Upper lobe of left lung (tissue), 4 donors: ENCODE data around the gene SORBS2.

Source experiments
- CTCF ChIP-seq, 6 experiments: fragments of 450-650 bp in 4 of 6; fragments of 200-600 bp in 2 of 6; sonication (generic) in 2 of 6; IDR thresholded peaks; one replicate each; pipeline ENCODE4 v1.5.1; 2016 to 2019; ENCODE audit warnings: antibody characterized with exemption in 6 of 6
- EP300 ChIP-seq, 4 donors: sonication (generic); formaldehyde crosslinking; IDR thresholded peaks; one replicate each; pipeline ENCODE4 v1.5.1; 2017; ENCODE audit warnings: antibody characterized with exemption in 4 of 4, control low read depth in 2 of 4
- POLR2A ChIP-seq, 4 donors: fragments of 450-650 bp; IDR thresholded peaks; one replicate each; pipeline ENCODE4 v1.5.1; 2016 to 2017; ENCODE audit warnings: antibody characterized with exemption in 4 of 4, mild to moderate bottlenecking in 2 of 4
- POLR2AphosphoS5 ChIP-seq, 2 donors: sonication (generic); formaldehyde crosslinking; IDR thresholded peaks; one replicate each; pipeline ENCODE4 v1.5.1; 2017; ENCODE audit warnings: antibody characterized with exemption in 2 of 2

GRCh38 chr4:185576962-185577950 lies 234.7 kb downstream of the SORBS2 start:
- no peak for TF ChIP-seq EP300 (IDR thresholded peaks at IDR 0.05)
- no peak for TF ChIP-seq CTCF (IDR thresholded peaks at IDR 0.05)
- no peak for TF ChIP-seq POLR2AphosphoS5 (IDR thresholded peaks at IDR 0.05)
- TF ChIP-seq POLR2A (IDR thresholded peaks at IDR 0.05), result no peak
